ENCODE results near the gene WDR1. TPM values are rescaled to one million over a fixed set of nuclear protein-coding genes. Genes with fewer than 3 reads are reported as not detected.

WDR1 gene
- total and polyA plus RNA-seq, 3 donors from 2014 or later, result 165 to 295 (median 168) TPM

- TF ChIP-seq CTCF (IDR thresholded peaks at IDR 0.05) (no peak), POLR2A (IDR thresholded peaks at IDR 0.05) (no peak)
- Histone ChIP-seq H3K36me3 (ENCODE audit: low read depth, missing control alignments) (no peaks in the 10 kb centered on the region), H3K27ac (no peak overlapping the region), H3K4me3 (no peak overlapping the region), H3K9me3 (no peaks in the 10 kb centered on the region), H3K27me3 (no peaks in the 10 kb centered on the region), H3K4me1 (peaks cover 10% of the 10 kb centered on the region)
- 75 to 83% methylated on average over 7 to 10 of the region's 10 CpGs for WGBS, 2 donors
- no peak for DNase-seq
- intact Hi-C loops (cut with DNase I; ENCODE audit: low total_unique reads), result no loop called here
Observed at GRCh38 chr4:10121568-10122208, 5.1 kb upstream of the WDR1 start.

GRCh38 chr4:10120943-10121567 is 4.5 kb upstream of the WDR1 start:
- H3K9me3 ChIP-seq, result no peaks in the 10 kb centered on the region
- H3K27ac ChIP-seq, result no peak overlapping the region
- TF ChIP-seq CTCF (IDR thresholded peaks at IDR 0.05) (no peak), POLR2A (IDR thresholded peaks at IDR 0.05) (no peak)
- intact Hi-C loops (cut with DNase I; ENCODE audit: low total_unique reads), result no loop called here
- H3K36me3 ChIP-seq (ENCODE audit: low read depth, missing control alignments), result no peaks in the 10 kb centered on the region
- 75 to 88% methylated on average over 11 of the region's 11 CpGs for WGBS, 2 donors
- no peak overlapping the region for H3K4me3 ChIP-seq
- no peaks in the 10 kb centered on the region for H3K27me3 ChIP-seq
- H3K4me1 ChIP-seq, result peaks cover 10% of the 10 kb centered on the region
- DNase-seq, result no peak

- H3K4me3 ChIP-seq, result no peak overlapping the region
- 91 to 95% methylated on average over 4 to 7 of the region's 7 CpGs for WGBS, 2 donors
- no peak for DNase-seq
- no peak overlapping the region for H3K27ac ChIP-seq
- H3K27me3 ChIP-seq, result no peaks in the 10 kb centered on the region
- no peaks in the 10 kb centered on the region for H3K36me3 ChIP-seq (ENCODE audit: low read depth, missing control alignments)
- peaks cover 10% of the 10 kb centered on the region for H3K4me1 ChIP-seq
- no peaks in the 10 kb centered on the region for H3K9me3 ChIP-seq
- TF ChIP-seq POLR2A (IDR thresholded peaks at IDR 0.05) (no peak), CTCF (IDR thresholded peaks at IDR 0.05) (no peak)
- intact Hi-C loops (cut with DNase I; ENCODE audit: low total_unique reads), result no loop called here
Observed at GRCh38 chr4:10119773-10120172, 3.2 kb upstream of the WDR1 start.

GRCh38 chr4:10119278-10119677 is 2.7 kb upstream of the WDR1 start:
- H3K27me3 ChIP-seq, result no peaks in the 10 kb centered on the region
- no peaks in the 10 kb centered on the region for H3K36me3 ChIP-seq (ENCODE audit: low read depth, missing control alignments)
- H3K4me3 ChIP-seq, result no peak overlapping the region
- intact Hi-C loops (cut with DNase I; ENCODE audit: low total_unique reads), result no loop called here
- DNase-seq, result no peak
- no peak overlapping the region for H3K27ac ChIP-seq
- H3K9me3 ChIP-seq, result no peaks in the 10 kb centered on the region
- 75 to 83% methylated on average over 8 of the region's 8 CpGs for WGBS, 2 donors
- H3K4me1 ChIP-seq, result peaks cover 10% of the 10 kb centered on the region
- no peak for TF ChIP-seq CTCF (IDR thresholded peaks at IDR 0.05)
- no peak for TF ChIP-seq POLR2A (IDR thresholded peaks at IDR 0.05)

Data from testis (tissue), 3 donors.